Testis (tissue), 2 donors: ENCODE results near the gene TRAP1.

ENCODE experiments used
- POLR2A ChIP-seq: fragments of 450-650 bp; IDR thresholded peaks from one replicate; pipeline ENCODE4 v1.6.1; 2017; ENCODE audit warnings: antibody characterized with exemption, mild to moderate bottlenecking, moderate library complexity
- TF ChIP-seq, protein P1 (sequence below), 3 experiments: fragments of 450-650 bp in 2 of 3; fragments of 200-600 bp in 1 of 3; sonication (generic) in 1 of 3; IDR thresholded peaks; one replicate each; pipeline ENCODE4 v1.5.1; 2016 to 2019; ENCODE audit warnings: antibody characterized with exemption in 3 of 3, mild to moderate bottlenecking in 2 of 3, moderate library complexity in 1 of 3

GRCh38 chr16:3669082-3669481 is 48.2 kb downstream of the TRAP1 start:
- TF ChIP-seq, protein P1, sequence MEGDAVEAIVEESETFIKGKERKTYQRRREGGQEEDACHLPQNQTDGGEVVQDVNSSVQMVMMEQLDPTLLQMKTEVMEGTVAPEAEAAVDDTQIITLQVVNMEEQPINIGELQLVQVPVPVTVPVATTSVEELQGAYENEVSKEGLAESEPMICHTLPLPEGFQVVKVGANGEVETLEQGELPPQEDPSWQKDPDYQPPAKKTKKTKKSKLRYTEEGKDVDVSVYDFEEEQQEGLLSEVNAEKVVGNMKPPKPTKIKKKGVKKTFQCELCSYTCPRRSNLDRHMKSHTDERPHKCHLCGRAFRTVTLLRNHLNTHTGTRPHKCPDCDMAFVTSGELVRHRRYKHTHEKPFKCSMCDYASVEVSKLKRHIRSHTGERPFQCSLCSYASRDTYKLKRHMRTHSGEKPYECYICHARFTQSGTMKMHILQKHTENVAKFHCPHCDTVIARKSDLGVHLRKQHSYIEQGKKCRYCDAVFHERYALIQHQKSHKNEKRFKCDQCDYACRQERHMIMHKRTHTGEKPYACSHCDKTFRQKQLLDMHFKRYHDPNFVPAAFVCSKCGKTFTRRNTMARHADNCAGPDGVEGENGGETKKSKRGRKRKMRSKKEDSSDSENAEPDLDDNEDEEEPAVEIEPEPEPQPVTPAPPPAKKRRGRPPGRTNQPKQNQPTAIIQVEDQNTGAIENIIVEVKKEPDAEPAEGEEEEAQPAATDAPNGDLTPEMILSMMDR (IDR thresholded peaks at IDR 0.05): no peak
- TF ChIP-seq POLR2A: no peak
